Endothelial cell of umbilical vein (primary cell): Measurements from ENCODE around the gene SYK. TPM values are rescaled to one million over a fixed set of nuclear protein-coding genes. Genes with fewer than 3 reads are reported as not detected.

Source experiments
- BruUV-seq: library from RNA; stranded (reverse); fragments of 400-500 nt; replicated peaks from 2 replicates; lab custom pipeline; 2021; lab: Mats Ljungman, UMichigan
- CTCF ChIA-PET: fragments of 300-600, 350-600 bp; sonication (Branson Sonifier 250); formaldehyde crosslinking; loops from one replicate; lab custom pipeline; 2021; ENCODE audit warnings: antibody characterized with exemption, inconsistent platforms; lab: Charles Lee
- POLR2A ChIA-PET: fragments of 300-600, 350-600 bp; sonication (Branson Sonifier 250); formaldehyde crosslinking; loops from one replicate; lab custom pipeline; 2021; ENCODE audit warnings: antibody characterized with exemption, inconsistent platforms; lab: Charles Lee
- DNase-seq: peaks from one replicate; pipeline ENCODE4 v3.0.0-alpha.2; 2011; ENCODE audit warnings: low read depth, low spot score
- FAIRE-seq: peaks from 2 replicates; lab custom pipeline; 2011; peaks lifted over from hg19 to GRCh38; lab: Jason Lieb, UNC
- H2AFZ ChIP-seq: 2 replicates; pipeline ENCODE4 v1.6.0; 2012; ENCODE audit warnings: low read depth, low read length, control low read depth, inconsistent platforms
- H3K27ac ChIP-seq: 2 replicates; pipeline ENCODE4 v1.5.1; 2011; ENCODE audit warnings: low read depth, mild to moderate bottlenecking, control low read depth, low read length, moderate library complexity; ENCODE audit not compliant: insufficient read depth
- H3K27me3 ChIP-seq, 2 experiments: 2 replicates each; pipeline versions ENCODE4 v1.6.0 to v1.6.1; 2011; ENCODE audit warnings: low read length in 2 of 2, mixed read lengths in 1 of 2; ENCODE audit not compliant: control insufficient read depth in 2 of 2, insufficient read depth in 2 of 2
- H3K36me3 ChIP-seq, 2 experiments: 2 replicates in 1 of 2; 3 replicates in 1 of 2; pipeline ENCODE4 v1.5.1; 2011; ENCODE audit warnings: low read length in 2 of 2, mild to moderate bottlenecking in 1 of 2, moderate library complexity in 1 of 2; ENCODE audit not compliant: control insufficient read depth in 2 of 2, insufficient read depth in 2 of 2; ENCODE audit errors: extremely low read depth in 1 of 2
- H3K4me1 ChIP-seq: 3 replicates; pipeline ENCODE4 v1.5.1; 2011; ENCODE audit warnings: mild to moderate bottlenecking, low read length; ENCODE audit not compliant: control insufficient read depth, insufficient read depth; ENCODE audit errors: extremely low read depth
- H3K4me2 ChIP-seq: 2 replicates; pipeline ENCODE4 v1.6.1; 2011; ENCODE audit warnings: low read length, control low read depth, mixed read lengths; ENCODE audit not compliant: insufficient read depth
- H3K4me3 ChIP-seq, 3 experiments: fragments of 200-600 bp in 1 of 3; sonication (generic), shearing (Covaris generic) in 1 of 3; replicated peaks in 1 of 3; 2 replicates each; pipeline ENCODE4 v1.5.1; 2011 to 2016; ENCODE audit warnings: control low read depth in 3 of 3, low read length in 3 of 3, mild to moderate bottlenecking in 2 of 3, inconsistent platforms in 1 of 3, low read depth in 1 of 3, moderate library complexity in 1 of 3; ENCODE audit not compliant: insufficient read depth in 1 of 3
- H3K79me2 ChIP-seq: 2 replicates; pipeline ENCODE4 v1.6.0; 2012; ENCODE audit warnings: low read length, inconsistent platforms; ENCODE audit not compliant: control insufficient read depth, insufficient read depth
- H3K9ac ChIP-seq: replicated peaks from 2 replicates; pipeline ENCODE3; 2011; ENCODE audit warnings: low read length, control low read depth; ENCODE audit not compliant: insufficient read depth; ENCODE audit errors: extremely low read depth
- H3K9me1 ChIP-seq: replicated peaks from 3 replicates; pipeline ENCODE4 v1.6.0; 2011; ENCODE audit warnings: mild to moderate bottlenecking, low read length; ENCODE audit not compliant: control insufficient read depth, insufficient read depth; ENCODE audit errors: extremely low read depth
- H3K9me3 ChIP-seq: replicated peaks from 2 replicates; pipeline ENCODE4 v1.5.1; 2012; ENCODE audit warnings: low read length, inconsistent platforms; ENCODE audit not compliant: control insufficient read depth, insufficient read depth
- H4K20me1 ChIP-seq: replicated peaks from 2 replicates; pipeline ENCODE3; 2011; ENCODE audit warnings: mild to moderate bottlenecking, low read length; ENCODE audit not compliant: control insufficient read depth, insufficient read depth; ENCODE audit errors: extremely low read depth
- EZH2 ChIP-seq: IDR thresholded peaks from 2 replicates; pipeline ENCODE4 v1.6.1; 2012; ENCODE audit warnings: borderline replicate concordance, low read depth, mild to moderate bottlenecking, moderate library complexity, low read length, inconsistent platforms; ENCODE audit not compliant: severe bottlenecking
- FOS ChIP-seq: IDR thresholded peaks from 2 replicates; pipeline ENCODE4 v1.6.1; 2011; ENCODE audit warnings: mild to moderate bottlenecking, low read length, moderate library complexity, borderline replicate concordance; ENCODE audit not compliant: insufficient read depth
- GATA2 ChIP-seq: IDR thresholded peaks from 2 replicates; pipeline ENCODE4 v1.7.0; 2011; ENCODE audit warnings: low read depth, mild to moderate bottlenecking, moderate library complexity, mixed read lengths, low read length; ENCODE audit not compliant: insufficient read length, insufficient read depth
- JUN ChIP-seq: IDR thresholded peaks from 2 replicates; pipeline ENCODE4 v1.6.1; 2011; ENCODE audit warnings: borderline replicate concordance, low read depth; ENCODE audit not compliant: insufficient read length, insufficient read depth
- MYC ChIP-seq: IDR thresholded peaks from one replicate; pipeline ENCODE4 v1.6.1; 2011; ENCODE audit warnings: mild to moderate bottlenecking, low read depth, low read length
- POLR2A ChIP-seq: IDR thresholded peaks from 2 replicates; pipeline ENCODE4 v1.6.1; 2012; ENCODE audit warnings: low read depth, mild to moderate bottlenecking, control low read depth, low read length
- POLR2AphosphoS5 ChIP-seq: IDR thresholded peaks from 2 replicates; pipeline ENCODE4 v1.6.1; 2012; ENCODE audit warnings: low read depth, mild to moderate bottlenecking, control low read depth, low read length, moderate library complexity; ENCODE audit not compliant: insufficient read depth
- dilution Hi-C: fragments of 300-500 bp; cut with MboI; formaldehyde crosslinking; loops from one replicate; pipeline ENCODE4 v1.15.0; 2019; ENCODE audit warnings: low sequenced_read_pairs; ENCODE audit not compliant: extremely low pct_ligation_motif_present
- intact Hi-C: fragments of 100-400 bp; cut with micrococcal nuclease; formaldehyde crosslinking; loops from one replicate; pipeline ENCODE4 v1.10.0; 2022
- polyA plus RNA-seq, 4 experiments: library from polyadenylated mRNA; depleted of rRNA in 3 of 4; stranded (reverse) in 3 of 4; unstranded in 1 of 4; fragments of >200 nt; gene quantifications; 2 replicates each; pipeline versions ENCODE4 v1.2.1 to v1.2.3, GENCODE V29; 2011 to 2012; ENCODE audit warnings: missing spikeins in 1 of 4
- total RNA-seq: library from RNA; stranded (reverse); gene quantifications from 2 replicates; pipeline ENCODE4 v1.2.3, GENCODE V29; 2021
- TF ChIP-seq, protein P1 (sequence below): IDR thresholded peaks from 2 replicates; pipeline ENCODE4 v1.6.1; 2011; ENCODE audit not compliant: insufficient read depth, insufficient read length
- TF ChIP-seq, protein P2 (sequence below), 2 donors: IDR thresholded peaks; 1 replicate in 1 of 2; 2 replicates in 1 of 2; pipeline ENCODE4 v1.5.1; 2011; ENCODE audit warnings: low read length in 2 of 2, mild to moderate bottlenecking in 2 of 2, moderate library complexity in 2 of 2, control low read depth in 1 of 2, inconsistent platforms in 1 of 2, low read depth in 1 of 2; ENCODE audit not compliant: insufficient read depth in 1 of 2; ENCODE audit errors: extremely low read depth in 1 of 2

SYK gene
- total and polyA plus RNA-seq, 2 donors (not counting 3 experiments of a cell fraction or from before 2014, with no cell fraction given) = not detected

DNA sequence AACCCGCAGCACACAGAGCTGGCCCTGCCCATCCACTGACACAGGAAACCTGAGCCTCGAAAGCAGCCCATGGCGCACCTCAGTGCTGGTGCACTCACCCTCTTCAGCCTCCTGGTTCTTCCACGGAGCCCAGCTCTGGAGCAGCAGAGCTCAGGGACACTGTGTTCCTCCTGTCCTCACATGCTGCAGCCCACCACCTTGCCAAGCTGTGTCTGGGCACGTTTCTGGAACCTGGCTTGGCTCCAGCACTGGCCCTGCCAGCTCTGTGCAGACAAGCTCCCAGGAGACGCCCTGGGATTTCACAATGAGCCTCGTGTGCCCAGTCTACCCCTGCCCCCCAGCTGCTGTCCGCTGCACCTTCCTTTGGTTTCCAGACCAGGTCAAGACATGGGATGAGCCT is 119.5 kb downstream of the SYK start:
- Histone ChIP-seq H3K4me1 (peaks cover 2% of the 10 kb centered on the region), H3K36me3 (no peaks in the 10 kb centered on the region), H2AFZ (no peak overlapping the region), H3K27me3 (peaks cover 0 to 1% of the 10 kb centered on the region in 2 experiments), H4K20me1 (no peaks in the 10 kb centered on the region), H3K9me1 (no peaks in the 10 kb centered on the region), H3K4me3 (no peak overlapping the region), H3K4me2 (no peak overlapping the region), H3K27ac (no peak overlapping the region), H3K79me2 (no peaks in the 10 kb centered on the region), H3K9me3 (no peaks in the 10 kb centered on the region), H3K9ac (no peak overlapping the region)
- no TSS peak for BruUV-seq
- POLR2A ChIA-PET = no interaction called here
- CTCF ChIA-PET = interaction anchor here (1.4 kb wide), 1 partner anchor 1323 kb away, joined by 3 read pairs; no protein-coding TSS in a partner anchor
- dilution Hi-C loops (no loop called here), intact Hi-C loops (no loop called here)
- TF ChIP-seq MYC (no peak), GATA2 (no peak), EZH2 (no peak), POLR2A (no peak), POLR2AphosphoS5 (no peak), FOS (no peak), JUN (no peak)
- TF ChIP-seq, protein P1, sequence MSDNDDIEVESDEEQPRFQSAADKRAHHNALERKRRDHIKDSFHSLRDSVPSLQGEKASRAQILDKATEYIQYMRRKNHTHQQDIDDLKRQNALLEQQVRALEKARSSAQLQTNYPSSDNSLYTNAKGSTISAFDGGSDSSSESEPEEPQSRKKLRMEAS = no peak
- TF ChIP-seq, protein P2, sequence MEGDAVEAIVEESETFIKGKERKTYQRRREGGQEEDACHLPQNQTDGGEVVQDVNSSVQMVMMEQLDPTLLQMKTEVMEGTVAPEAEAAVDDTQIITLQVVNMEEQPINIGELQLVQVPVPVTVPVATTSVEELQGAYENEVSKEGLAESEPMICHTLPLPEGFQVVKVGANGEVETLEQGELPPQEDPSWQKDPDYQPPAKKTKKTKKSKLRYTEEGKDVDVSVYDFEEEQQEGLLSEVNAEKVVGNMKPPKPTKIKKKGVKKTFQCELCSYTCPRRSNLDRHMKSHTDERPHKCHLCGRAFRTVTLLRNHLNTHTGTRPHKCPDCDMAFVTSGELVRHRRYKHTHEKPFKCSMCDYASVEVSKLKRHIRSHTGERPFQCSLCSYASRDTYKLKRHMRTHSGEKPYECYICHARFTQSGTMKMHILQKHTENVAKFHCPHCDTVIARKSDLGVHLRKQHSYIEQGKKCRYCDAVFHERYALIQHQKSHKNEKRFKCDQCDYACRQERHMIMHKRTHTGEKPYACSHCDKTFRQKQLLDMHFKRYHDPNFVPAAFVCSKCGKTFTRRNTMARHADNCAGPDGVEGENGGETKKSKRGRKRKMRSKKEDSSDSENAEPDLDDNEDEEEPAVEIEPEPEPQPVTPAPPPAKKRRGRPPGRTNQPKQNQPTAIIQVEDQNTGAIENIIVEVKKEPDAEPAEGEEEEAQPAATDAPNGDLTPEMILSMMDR (IDR thresholded peaks at IDR 0.05; ENCODE audit: extremely low read depth in 1 of 2, insufficient read depth in 1 of 2, low read depth in 1 of 2, low read length in 2 of 2) = no peak
- no peak for DNase-seq
- no peak for FAIRE-seq
